Neuronal stem cell (in vitro differentiated cells): Measurements from ENCODE around the gene YARS2.
"Not testable (repeated sequence)": the region's sequence is repeated elsewhere in the genome, so short reads cannot be mapped to it uniquely, and the experiment has no call there.

Experiments
- DNase-seq: peaks from one replicate; pipeline ENCODE4 v3.0.0-alpha.2; 2013; ENCODE audit warnings: low spot score
- H2AFZ ChIP-seq: one replicate; pipeline ENCODE4 v1.6.1; 2013; ENCODE audit warnings: mild to moderate bottlenecking, low read length, inconsistent platforms
- H2AK5ac ChIP-seq: 2 replicates; pipeline ENCODE4 v1.6.1; 2013; ENCODE audit warnings: low read depth, mild to moderate bottlenecking, inconsistent platforms, low read length, moderate library complexity, mixed read lengths
- H2BK120ac ChIP-seq: 2 replicates; pipeline ENCODE4 v1.6.1; 2013; ENCODE audit warnings: low read depth, mild to moderate bottlenecking, inconsistent platforms, low read length, moderate library complexity, mixed read lengths
- H2BK12ac ChIP-seq: one replicate; pipeline ENCODE4 v1.6.1; 2013; ENCODE audit warnings: low read length, inconsistent platforms
- H2BK15ac ChIP-seq: 2 replicates; pipeline ENCODE4 v1.6.1; 2013; ENCODE audit warnings: mild to moderate bottlenecking, low read length, inconsistent platforms, mixed read lengths
- H2BK5ac ChIP-seq: one replicate; pipeline ENCODE4 v1.6.1; 2013; ENCODE audit warnings: inconsistent platforms, mild to moderate bottlenecking, low read length, moderate library complexity
- H3K14ac ChIP-seq: one replicate; pipeline ENCODE4 v1.6.1; 2013; ENCODE audit warnings: low read length, inconsistent platforms
- H3K18ac ChIP-seq: 2 replicates; pipeline ENCODE4 v1.6.1; 2013; ENCODE audit warnings: low read length, inconsistent platforms
- H3K23ac ChIP-seq: 2 replicates; pipeline ENCODE4 v1.6.1; 2013; ENCODE audit warnings: low read depth, mild to moderate bottlenecking, mixed read lengths, low read length, inconsistent platforms; ENCODE audit not compliant: poor library complexity
- H3K27ac ChIP-seq: replicated peaks from 3 replicates; pipeline ENCODE4 v1.5.1; 2013; ENCODE audit warnings: low read length, inconsistent platforms
- H3K27me3 ChIP-seq, 3 experiments: 2 replicates each; pipeline ENCODE4 v1.6.1; 2013; ENCODE audit warnings: low read length in 3 of 3, mild to moderate bottlenecking in 2 of 3, inconsistent platforms in 1 of 3, low read depth in 1 of 3, mixed read lengths in 1 of 3, moderate library complexity in 1 of 3; ENCODE audit not compliant: control insufficient read depth in 3 of 3, insufficient read depth in 3 of 3
- H3K36me3 ChIP-seq, 2 donors: replicated peaks in 1 of 2; 2 replicates each; pipeline ENCODE4 v1.6.1; 2013; ENCODE audit warnings: low read length in 2 of 2; ENCODE audit not compliant: control insufficient read depth in 2 of 2, insufficient read depth in 2 of 2
- H3K4ac ChIP-seq: 2 replicates; pipeline ENCODE4 v1.6.1; 2013; ENCODE audit warnings: inconsistent platforms, mild to moderate bottlenecking, low read length, moderate library complexity
- H3K4me1 ChIP-seq, 2 donors: 1 replicate in 1 of 2; 2 replicates in 1 of 2; pipeline ENCODE4 v1.6.1; 2013; ENCODE audit warnings: low read length in 2 of 2, low read depth in 1 of 2; ENCODE audit not compliant: control insufficient read depth in 2 of 2, insufficient read depth in 1 of 2
- H3K4me2 ChIP-seq: one replicate; pipeline ENCODE4 v1.6.1; 2013; ENCODE audit warnings: mild to moderate bottlenecking, low read length, inconsistent platforms; ENCODE audit not compliant: insufficient read depth, poor library complexity, severe bottlenecking
- H3K4me3 ChIP-seq, 2 donors: 2 replicates each; pipeline ENCODE4 v1.5.1; 2013; ENCODE audit warnings: low read length in 2 of 2, mild to moderate bottlenecking in 2 of 2, inconsistent platforms in 1 of 2, moderate library complexity in 1 of 2
- H3K79me1 ChIP-seq: one replicate; pipeline ENCODE4 v1.6.1; 2013; ENCODE audit warnings: low read depth, mild to moderate bottlenecking, inconsistent platforms, low read length, moderate library complexity
- H3K9ac ChIP-seq: one replicate; pipeline ENCODE4 v1.6.1; 2013; ENCODE audit warnings: mild to moderate bottlenecking, low read depth, low read length, inconsistent platforms; ENCODE audit not compliant: poor library complexity
- H3K9me3 ChIP-seq, 2 donors: replicated peaks in 1 of 2; 2 replicates each; pipeline versions ENCODE3 to v1.6.1; 2013; ENCODE audit warnings: low read length in 2 of 2, mild to moderate bottlenecking in 2 of 2, inconsistent platforms in 1 of 2, low read depth in 1 of 2, mixed read lengths in 1 of 2, moderate library complexity in 1 of 2; ENCODE audit not compliant: control insufficient read depth in 2 of 2, insufficient read depth in 1 of 2
- H4K8ac ChIP-seq: one replicate; pipeline ENCODE4 v1.6.1; 2013; ENCODE audit warnings: low read depth, mild to moderate bottlenecking, inconsistent platforms, low read length, moderate library complexity
- H4K91ac ChIP-seq: one replicate; pipeline ENCODE4 v1.6.1; 2013; ENCODE audit warnings: low read length, low read depth, mild to moderate bottlenecking, inconsistent platforms; ENCODE audit not compliant: poor library complexity
- WGBS, 2 donors: extraction: QIAGEN DNeasy Blood & Tissue Kit; methylation state at CpG; one replicate each; pipeline ENCODE4 v1.1.7; 2013; ENCODE audit warnings: missing lambda C conversion rate in 2 of 2, mixed read lengths in 1 of 2; ENCODE audit not compliant: insufficient read length in 2 of 2, insufficient replicate concordance in 1 of 2; ENCODE audit errors: extremely low coverage in 2 of 2; 5-methylcytosine and 5-hydroxymethylcytosine counted together

Gene YARS2

DNA sequence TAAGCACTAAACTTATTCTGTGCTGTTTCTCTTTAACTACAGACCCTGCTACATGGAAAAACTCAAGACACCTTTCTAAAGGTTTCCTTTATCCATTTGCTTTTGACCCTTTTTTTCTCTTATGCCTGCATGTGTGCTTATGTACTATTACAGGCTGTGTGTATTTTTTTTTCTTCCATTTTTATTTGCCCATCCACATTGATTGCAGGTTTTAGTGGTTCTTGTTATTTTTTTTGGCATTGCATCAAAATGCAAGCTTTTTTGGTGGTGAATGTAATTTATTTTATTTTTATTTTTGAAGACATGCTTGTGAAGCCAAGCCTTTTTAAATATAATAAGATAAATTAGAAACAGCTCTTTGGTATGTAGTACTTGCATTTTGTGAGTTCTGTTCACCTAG is 49.9 kb downstream of the YARS2 start:
- Histone ChIP-seq H3K4me1 (no peaks in the 10 kb centered on the region), H3K4ac (no peak overlapping the region), H2BK15ac (no peak overlapping the region), H4K91ac (no peak overlapping the region), H3K14ac (no peak overlapping the region), H2BK120ac (no peak overlapping the region), H3K4me3 (no peak overlapping the region), H3K18ac (no peak overlapping the region), H2BK12ac (no peak overlapping the region), H3K9me3 (no peaks in the 10 kb centered on the region), H2AK5ac (no peak overlapping the region), H2AFZ (no peak overlapping the region), H3K4me2 (no peak overlapping the region), H3K23ac (no peak overlapping the region), H3K79me1 (no peaks in the 10 kb centered on the region), H2BK5ac (no peak overlapping the region), H3K36me3 (peaks cover 0 to 82% of the 10 kb centered on the region in 2 donors), H3K9ac (no peak overlapping the region), H4K8ac (no peak overlapping the region), H3K27me3 (no peaks in the 10 kb centered on the region), H3K27ac (no peak overlapping the region)
- no peak for DNase-seq

DNA sequence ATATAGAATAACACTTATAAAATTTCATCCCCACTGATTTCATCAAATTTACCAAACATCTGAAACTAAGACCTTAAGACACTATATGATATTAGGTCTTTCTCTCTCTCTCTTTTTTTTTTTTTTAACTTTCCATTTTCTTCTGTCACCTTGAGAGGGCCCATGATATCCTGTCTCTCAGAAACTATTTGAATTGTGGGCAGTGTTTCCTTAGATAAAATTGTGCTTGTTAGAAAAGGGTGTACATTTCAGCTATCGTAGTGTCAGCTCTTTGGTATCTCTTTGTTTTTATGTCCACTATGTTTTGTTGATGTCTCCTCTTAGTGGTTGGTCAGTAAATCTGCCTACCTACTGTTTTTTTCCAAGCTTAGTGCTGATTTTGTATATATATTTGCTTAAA is 52.8 kb downstream of the YARS2 start:
- Histone ChIP-seq H3K4ac (no peak overlapping the region), H4K91ac (no peak overlapping the region), H3K27me3 (no peaks in the 10 kb centered on the region), H3K9me3 (no peaks in the 10 kb centered on the region), H3K14ac (no peak overlapping the region), H2BK5ac (no peak overlapping the region), H3K4me3 (no peak overlapping the region), H2AK5ac (no peak overlapping the region), H3K36me3 (peaks cover 0 to 54% of the 10 kb centered on the region in 2 donors), H3K27ac (no peak overlapping the region), H3K79me1 (no peaks in the 10 kb centered on the region), H2BK15ac (no peak overlapping the region), H3K23ac (no peak overlapping the region), H3K18ac (no peak overlapping the region), H3K9ac (no peak overlapping the region), H4K8ac (no peak overlapping the region), H2BK12ac (no peak overlapping the region), H3K4me2 (no peak overlapping the region), H2AFZ (no peak overlapping the region), H3K4me1 (peaks cover 0 to 3% of the 10 kb centered on the region in 2 donors), H2BK120ac (no peak overlapping the region)
- WGBS, 2 donors, result no CpG with 5 or more reads among the region's 1 CpG
- no peak for DNase-seq

GRCh38 chr12:32702473-32702872 is 53.2 kb downstream of the YARS2 start:
- no peak overlapping the region for H2AFZ ChIP-seq
- no peaks in the 10 kb centered on the region for H3K27me3 ChIP-seq
- H2AK5ac ChIP-seq, result no peak overlapping the region
- no peak overlapping the region for H2BK5ac ChIP-seq
- no peak for DNase-seq
- no peak overlapping the region for H3K9ac ChIP-seq
- no peak overlapping the region for H4K8ac ChIP-seq
- no peak overlapping the region for H3K4me2 ChIP-seq
- no peak overlapping the region for H3K18ac ChIP-seq
- H3K27ac ChIP-seq, result no peak overlapping the region
- H3K79me1 ChIP-seq, result no peaks in the 10 kb centered on the region
- H3K9me3 ChIP-seq, result no peaks in the 10 kb centered on the region
- H3K23ac ChIP-seq, result no peak overlapping the region
- H3K4me1 ChIP-seq, result peaks cover 0 to 3% of the 10 kb centered on the region in 2 donors
- H3K4ac ChIP-seq, result no peak overlapping the region
- H2BK120ac ChIP-seq, result no peak overlapping the region
- H4K91ac ChIP-seq, result no peak overlapping the region
- H3K36me3 ChIP-seq, result peaks cover 0 to 49% of the 10 kb centered on the region in 2 donors
- no peak overlapping the region for H3K4me3 ChIP-seq
- H2BK12ac ChIP-seq, result no peak overlapping the region
- H3K14ac ChIP-seq, result no peak overlapping the region
- no peak overlapping the region for H2BK15ac ChIP-seq

DNA sequence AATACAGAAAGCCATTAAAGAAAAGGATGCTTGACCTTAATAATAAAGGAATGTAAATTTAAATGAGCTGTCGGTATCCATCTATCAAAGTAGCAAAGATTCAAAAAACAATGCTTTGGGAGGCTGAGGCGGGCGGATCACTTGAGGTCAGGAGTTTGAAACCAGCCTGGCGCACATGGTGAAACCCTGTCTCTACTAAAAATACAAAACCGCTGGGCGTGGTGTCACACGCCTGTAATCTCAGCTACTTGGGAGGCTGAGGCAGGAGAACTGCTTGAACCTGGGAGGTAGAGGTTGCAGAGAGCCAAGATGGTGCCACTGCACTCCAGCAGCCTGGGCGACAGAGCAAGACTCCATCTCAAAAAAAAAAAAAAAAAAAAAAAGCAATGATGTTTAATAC is 56.3 kb downstream of the YARS2 start:
- Histone ChIP-seq H3K9me3 (peaks cover 2 to 18% of the 10 kb centered on the region in 2 donors), H3K36me3 (peaks cover 2 to 37% of the 10 kb centered on the region in 2 donors)
- WGBS, 2 donors, result no CpG with 5 or more reads among the region's 8 CpGs
- H4K91ac ChIP-seq, H3K4me2 ChIP-seq, H2AFZ ChIP-seq, H2BK12ac ChIP-seq, H2BK120ac ChIP-seq, H3K4ac ChIP-seq, H3K18ac ChIP-seq, H3K27ac ChIP-seq, H4K8ac ChIP-seq, DNase-seq, H2BK5ac ChIP-seq, H2BK15ac ChIP-seq, H2AK5ac ChIP-seq, H3K27me3 ChIP-seq, H3K4me1 ChIP-seq, H3K79me1 ChIP-seq, H3K9ac ChIP-seq, H3K14ac ChIP-seq, H3K23ac ChIP-seq, H3K4me3 ChIP-seq: not testable (repeated sequence)
